HG03097 (cell line): ENCODE results near the gene IL1RN.

Experiments
- ATAC-seq: cut with Tn5 transposase; IDR thresholded peaks from one replicate; pipeline ENCODE4 v1.9.1; 2021; ENCODE audit not compliant: unreplicated experiment, low FRiP score

IL1RN gene

DNA sequence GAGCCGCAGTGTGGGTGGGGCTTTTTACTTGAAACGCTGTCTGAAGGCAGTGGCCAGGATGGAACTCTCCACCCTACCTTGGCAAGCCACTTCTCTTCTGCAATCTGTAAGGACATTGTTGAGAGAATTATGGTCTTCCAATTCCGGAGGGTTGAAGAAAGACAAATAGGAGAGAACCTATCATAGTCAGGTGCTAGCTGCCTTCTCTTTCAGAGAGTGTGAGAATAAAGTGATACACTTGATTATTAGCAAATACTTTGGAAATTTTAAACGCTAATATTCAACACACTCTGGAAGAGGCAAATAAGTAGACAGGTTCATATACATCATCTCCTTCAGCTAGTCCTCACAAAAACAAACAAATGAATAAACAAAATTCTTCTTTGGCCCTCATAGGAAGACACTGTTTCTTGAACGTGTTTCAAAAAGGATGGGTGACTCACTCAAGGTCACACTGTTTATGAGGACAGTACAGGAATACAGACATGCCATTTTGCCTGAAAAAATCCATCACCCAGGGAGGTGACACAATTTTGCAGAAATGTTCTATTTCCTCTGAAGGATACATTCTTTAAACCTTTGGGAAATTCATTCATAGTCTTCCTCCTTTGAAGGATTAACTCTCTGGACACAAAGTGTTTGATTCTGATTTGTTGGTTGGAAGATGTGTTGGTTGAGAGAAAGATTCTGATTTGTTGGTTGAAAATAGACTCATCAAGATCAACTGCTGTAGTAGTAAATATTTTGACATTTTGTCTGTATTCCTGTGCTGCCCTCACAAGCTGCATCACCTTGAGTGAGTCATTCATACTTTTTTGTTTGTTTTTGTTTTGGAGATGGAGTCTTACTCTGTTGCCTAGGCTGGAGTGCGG is 2.2 kb upstream of the IL1RN start:
- no peak for ATAC-seq

- no peak for ATAC-seq
These were observed 510 bp downstream of the IL1RN start for GRCh38 chr2:113127646-113128570.

DNA sequence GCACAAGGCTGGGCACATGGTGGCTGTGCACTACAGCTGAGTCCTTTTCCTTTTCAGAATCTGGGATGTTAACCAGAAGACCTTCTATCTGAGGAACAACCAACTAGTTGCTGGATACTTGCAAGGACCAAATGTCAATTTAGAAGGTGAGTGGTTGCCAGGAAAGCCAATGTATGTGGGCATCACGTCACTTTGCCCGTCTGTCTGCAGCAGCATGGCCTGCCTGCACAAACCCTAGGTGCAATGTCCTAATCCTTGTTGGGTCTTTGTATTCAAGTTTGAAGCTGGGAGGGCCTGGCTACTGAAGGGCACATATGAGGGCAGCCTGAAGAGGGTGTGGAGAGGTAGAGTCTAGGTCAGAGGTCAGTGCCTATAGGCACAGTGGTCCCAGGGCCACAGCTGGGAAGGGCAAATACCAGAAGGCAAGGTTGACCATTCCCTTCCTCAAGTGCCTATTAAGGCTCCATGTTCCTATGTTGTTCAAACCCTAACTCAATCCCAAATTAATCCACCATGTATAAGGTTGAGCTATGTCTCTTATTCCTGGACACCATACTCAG is 2.2 kb downstream of the IL1RN start:
- ATAC-seq = no peak

- ATAC-seq = no peak
These were observed 4.2 kb downstream of the IL1RN start for GRCh38 chr2:113131352-113132185.

GRCh38 chr2:113132414-113133021 is 5.1 kb downstream of the IL1RN start:
- ATAC-seq = no peak

GRCh38 chr2:113133704-113134598 is 6.6 kb downstream of the IL1RN start:
- no peak for ATAC-seq

- ATAC-seq = no peak
These were observed 7.3 kb downstream of the IL1RN start for GRCh38 chr2:113134717-113135116.

- ATAC-seq = no peak
These were observed 7.9 kb downstream of the IL1RN start for GRCh38 chr2:113135317-113135716.

GRCh38 chr2:113136828-113137775 is 9.7 kb downstream of the IL1RN start:
- no peak for ATAC-seq

DNA sequence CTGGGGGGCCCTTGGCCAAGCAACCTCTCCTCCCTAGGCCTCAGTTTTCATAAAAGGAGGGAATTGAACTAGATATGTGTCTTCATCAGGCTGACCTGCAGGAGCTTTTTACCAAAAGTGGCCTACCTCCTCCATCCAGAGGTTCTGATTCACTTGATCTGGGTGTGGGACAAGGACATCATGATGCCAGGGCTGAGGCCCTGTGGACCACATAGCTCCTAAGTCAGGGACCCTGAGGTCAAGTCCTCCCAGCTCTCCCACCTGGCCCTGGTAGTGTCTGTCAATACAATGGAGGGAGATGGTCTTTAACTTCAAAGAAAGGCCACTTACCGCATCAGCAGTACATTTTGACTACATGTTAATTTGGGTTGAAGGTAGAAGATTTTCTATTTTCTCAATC is 10.4 kb downstream of the IL1RN start:
- ATAC-seq = no peak

GRCh38 chr2:113138428-113139322 is 11.3 kb downstream of the IL1RN start:
- ATAC-seq = no peak

DNA sequence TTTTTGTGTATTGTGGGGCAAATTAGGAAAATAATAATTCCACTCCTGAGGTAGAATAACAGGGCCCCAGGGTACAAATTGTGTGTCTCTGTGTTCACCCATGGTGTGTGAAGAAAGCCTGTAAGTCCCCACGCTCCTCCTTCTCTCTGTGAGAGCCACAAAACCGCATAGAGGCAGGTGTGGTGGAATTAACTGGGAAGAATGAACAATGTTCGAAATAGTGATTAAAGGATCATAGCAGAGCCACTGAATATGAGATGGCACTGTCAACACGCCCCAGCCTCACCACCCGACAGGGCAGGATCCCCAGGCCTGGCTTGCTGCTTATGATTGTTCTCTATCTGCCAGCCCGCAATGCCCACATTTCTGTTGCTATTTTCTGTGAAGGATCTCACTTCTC is 14.1 kb downstream of the IL1RN start:
- no peak for ATAC-seq

DNA sequence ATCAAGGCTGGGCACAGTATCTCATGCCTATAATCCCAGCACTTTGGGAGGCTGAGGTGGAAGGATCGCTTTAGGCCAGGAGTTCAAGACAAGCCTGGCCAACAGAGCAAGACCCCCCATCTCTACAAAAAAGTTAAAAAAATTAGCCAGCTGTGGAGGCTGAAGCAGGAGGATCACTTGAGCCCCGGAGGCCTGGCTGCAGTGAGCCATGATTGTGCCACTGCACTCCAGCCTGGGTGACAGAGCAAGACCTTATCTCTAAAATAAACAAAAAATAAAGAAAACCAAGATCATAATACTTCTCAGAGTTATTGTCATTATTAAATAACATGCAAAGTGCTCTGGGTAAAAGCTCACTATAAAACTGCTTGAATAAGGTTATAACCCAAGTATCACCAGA is 14.9 kb downstream of the IL1RN start:
- no peak for ATAC-seq

DNA sequence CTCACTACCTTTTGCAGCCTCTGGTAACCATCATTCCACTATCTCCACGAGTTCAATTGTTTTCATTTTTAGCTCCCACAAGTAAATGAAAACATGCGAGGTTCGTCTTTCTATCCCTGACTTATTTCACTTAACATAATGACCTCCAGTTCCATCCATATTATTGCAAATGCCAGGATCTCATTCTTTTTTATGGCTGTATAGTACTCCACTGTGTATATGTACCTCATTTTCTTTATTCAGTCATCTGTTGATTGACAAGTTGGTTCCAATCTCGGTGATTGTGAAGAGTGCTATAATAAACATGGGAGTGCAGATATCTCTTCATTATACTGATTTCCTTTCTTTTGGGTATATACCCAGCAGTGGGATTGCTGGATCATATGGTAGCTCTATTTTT is 16.9 kb downstream of the IL1RN start:
- no peak for ATAC-seq

GRCh38 chr2:113148606-113149552 is 21.5 kb downstream of the IL1RN start:
- peak; percentile 57 for ATAC-seq
